H1 (cell line): ENCODE data around the gene C1orf174.

ENCODE experiments used
- BACH1 ChIP-seq: IDR thresholded peaks from 2 replicates; pipeline ENCODE4 v1.6.1; 2012; ENCODE audit warnings: low read length, improper control_type of control experiment
- CBX5 ChIP-seq: fragments of 300-800, 300-1000 bp; sonication (generic); IDR thresholded peaks from 2 replicates; pipeline ENCODE4 v1.7.1; 2016; ENCODE audit warnings: antibody characterized with exemption, low read length, low read depth
- CHD1 ChIP-seq: IDR thresholded peaks from 2 replicates; pipeline ENCODE4 v1.6.1; 2012; ENCODE audit warnings: low read depth, low read length, improper control_type of control experiment
- CHD2 ChIP-seq: IDR thresholded peaks from 2 replicates; pipeline ENCODE4 v1.6.1; 2012; ENCODE audit warnings: low read length, improper control_type of control experiment
- CREB1 ChIP-seq: IDR thresholded peaks from 2 replicates; pipeline ENCODE4 v1.6.1; 2012; ENCODE audit warnings: inconsistent platforms
- CTCF ChIP-seq, 3 experiments: IDR thresholded peaks; 1 replicate in 2 of 3; 2 replicates in 1 of 3; pipeline versions ENCODE4 v1.5.1 to v1.6.1; 2011; ENCODE audit warnings: low read length in 3 of 3, mild to moderate bottlenecking in 3 of 3, inconsistent platforms in 2 of 3, low read depth in 1 of 3, moderate library complexity in 1 of 3; ENCODE audit not compliant: insufficient read depth in 1 of 3; ENCODE audit errors: control extremely low read depth in 1 of 3
- EP300 ChIP-seq, 2 experiments: IDR thresholded peaks; 1 replicate in 1 of 2; 2 replicates in 1 of 2; pipeline ENCODE4 v1.6.1; 2011 to 2012; ENCODE audit warnings: low read depth in 2 of 2, low read length in 2 of 2, mild to moderate bottlenecking in 2 of 2, borderline replicate concordance in 1 of 2, inconsistent platforms in 1 of 2, moderate library complexity in 1 of 2
- KDM4A ChIP-seq: IDR thresholded peaks from one replicate; pipeline ENCODE4 v1.7.1; 2012; ENCODE audit warnings: low read depth, mild to moderate bottlenecking, moderate library complexity, low read length, inconsistent platforms; ENCODE audit not compliant: severe bottlenecking
- PHF8 ChIP-seq: fragments of 200-600 bp; sonication (generic); conservative IDR thresholded peaks from 2 replicates; pipeline ENCODE4 v1.7.1; 2012; ENCODE audit warnings: low read depth, mild to moderate bottlenecking, inconsistent platforms, low read length, moderate library complexity
- POLR2A ChIP-seq, 2 experiments: IDR thresholded peaks; 1 replicate in 1 of 2; 2 replicates in 1 of 2; pipeline ENCODE4 v1.6.1; 2011; ENCODE audit warnings: low read depth in 2 of 2, low read length in 2 of 2, mild to moderate bottlenecking in 2 of 2; ENCODE audit errors: control extremely low read depth in 1 of 2
- POLR2AphosphoS5 ChIP-seq: IDR thresholded peaks from 2 replicates; pipeline ENCODE4 v1.6.1; 2011; ENCODE audit warnings: low read depth, low read length
- TF ChIP-seq, protein P1 (sequence below): IDR thresholded peaks from 2 replicates; pipeline ENCODE4 v1.6.1; 2012; ENCODE audit warnings: inconsistent platforms

DNA sequence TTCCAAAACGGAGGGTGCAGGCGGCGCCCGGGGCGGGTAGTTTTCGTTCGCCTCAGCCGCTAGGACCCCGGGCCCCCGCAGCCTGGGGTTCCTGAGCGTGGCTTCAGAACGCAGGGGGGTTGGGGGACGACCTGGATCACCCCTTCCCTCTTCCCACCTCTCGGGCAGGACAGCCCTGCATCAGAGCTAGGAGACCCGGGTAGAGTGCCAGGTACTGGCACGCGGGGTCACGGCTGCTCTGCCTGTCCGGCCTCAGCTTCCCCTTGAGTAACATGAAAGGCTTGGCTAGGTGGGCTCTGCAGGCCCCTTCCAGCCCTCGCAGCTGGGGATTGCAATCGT, 42.3 kb downstream of the C1orf174 start:
- TF ChIP-seq POLR2A (IDR thresholded peaks at IDR 0.05; ENCODE audit: control extremely low read depth in 1 of 2, low read depth in 2 of 2, low read length in 2 of 2): no peak
- TF ChIP-seq EP300 (IDR thresholded peaks at IDR 0.05; ENCODE audit: borderline replicate concordance in 1 of 2, low read depth in 2 of 2, low read length in 2 of 2): no peak
- no peak for TF ChIP-seq BACH1
- TF ChIP-seq CREB1: no peak
- no peak for TF ChIP-seq CTCF (IDR thresholded peaks at IDR 0.05; ENCODE audit: control extremely low read depth in 1 of 3, insufficient read depth in 1 of 3, low read depth in 1 of 3, low read length in 3 of 3)
- no peak for TF ChIP-seq CBX5
- peak; percentile 11 for TF ChIP-seq KDM4A
- no peak for TF ChIP-seq PHF8
- no peak for TF ChIP-seq CHD1
- no peak for TF ChIP-seq POLR2AphosphoS5
- no peak for TF ChIP-seq CHD2
- TF ChIP-seq, protein P1, sequence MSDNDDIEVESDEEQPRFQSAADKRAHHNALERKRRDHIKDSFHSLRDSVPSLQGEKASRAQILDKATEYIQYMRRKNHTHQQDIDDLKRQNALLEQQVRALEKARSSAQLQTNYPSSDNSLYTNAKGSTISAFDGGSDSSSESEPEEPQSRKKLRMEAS: no peak
